ENCODE results near the gene SLC5A7.

- no peak for TF ChIP-seq POLR2A (IDR thresholded peaks at IDR 0.05)
- TF ChIP-seq, protein P1, sequence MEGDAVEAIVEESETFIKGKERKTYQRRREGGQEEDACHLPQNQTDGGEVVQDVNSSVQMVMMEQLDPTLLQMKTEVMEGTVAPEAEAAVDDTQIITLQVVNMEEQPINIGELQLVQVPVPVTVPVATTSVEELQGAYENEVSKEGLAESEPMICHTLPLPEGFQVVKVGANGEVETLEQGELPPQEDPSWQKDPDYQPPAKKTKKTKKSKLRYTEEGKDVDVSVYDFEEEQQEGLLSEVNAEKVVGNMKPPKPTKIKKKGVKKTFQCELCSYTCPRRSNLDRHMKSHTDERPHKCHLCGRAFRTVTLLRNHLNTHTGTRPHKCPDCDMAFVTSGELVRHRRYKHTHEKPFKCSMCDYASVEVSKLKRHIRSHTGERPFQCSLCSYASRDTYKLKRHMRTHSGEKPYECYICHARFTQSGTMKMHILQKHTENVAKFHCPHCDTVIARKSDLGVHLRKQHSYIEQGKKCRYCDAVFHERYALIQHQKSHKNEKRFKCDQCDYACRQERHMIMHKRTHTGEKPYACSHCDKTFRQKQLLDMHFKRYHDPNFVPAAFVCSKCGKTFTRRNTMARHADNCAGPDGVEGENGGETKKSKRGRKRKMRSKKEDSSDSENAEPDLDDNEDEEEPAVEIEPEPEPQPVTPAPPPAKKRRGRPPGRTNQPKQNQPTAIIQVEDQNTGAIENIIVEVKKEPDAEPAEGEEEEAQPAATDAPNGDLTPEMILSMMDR (IDR thresholded peaks at IDR 0.05), result no peak
Measured at GRCh38 chr2:107961395-107961794, 24.9 kb upstream of the SLC5A7 start.

Measured in testis (tissue), 2 donors.